Cardiac fibroblast (primary cell): Measurements from ENCODE around the gene LRPAP1.
"Not testable (repeated sequence)": the region's sequence is repeated elsewhere in the genome, so short reads cannot be mapped to it uniquely, and the experiment has no call there.

Experiments used
- DNase-seq, 2 donors: peaks; one replicate each; pipeline versions ENCODE4 v3.0.0 to v3.0.0-alpha.2; 2010; ENCODE audit warnings: low read depth in 2 of 2
- H3K4me3 ChIP-seq, 2 donors: replicated peaks in 1 of 2; 1 replicate in 1 of 2; 2 replicates in 1 of 2; pipeline ENCODE4 v1.5.1; 2011; ENCODE audit warnings: low read depth in 2 of 2, low read length in 2 of 2, mild to moderate bottlenecking in 2 of 2, moderate library complexity in 1 of 2
- CTCF ChIP-seq: IDR thresholded peaks from one replicate; pipeline ENCODE4 v1.5.1; 2011; ENCODE audit warnings: low read depth, mild to moderate bottlenecking, low read length, inconsistent platforms

Gene LRPAP1

DNA sequence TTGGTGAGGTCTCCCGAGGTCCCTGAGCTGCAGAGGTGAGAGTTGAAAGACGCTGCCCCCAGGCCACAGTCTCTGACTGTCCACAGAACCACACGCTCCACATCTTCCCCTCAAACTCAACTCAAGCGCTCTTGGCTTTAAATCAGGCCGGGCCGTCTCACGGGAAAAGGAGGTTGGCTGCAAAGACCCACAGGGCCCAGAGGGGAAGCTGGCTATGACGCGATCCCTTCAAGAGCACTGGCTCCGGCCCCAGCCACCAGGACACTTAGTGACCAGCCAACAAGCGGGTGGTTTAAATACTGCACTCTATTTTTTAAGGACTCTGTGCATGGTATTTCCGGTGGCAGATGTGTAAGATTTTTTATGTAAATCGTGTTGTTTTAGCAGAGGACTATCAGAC, 19.9 kb downstream of the LRPAP1 start:
- no peak for TF ChIP-seq CTCF
- no peak overlapping the region for H3K4me3 ChIP-seq

DNA sequence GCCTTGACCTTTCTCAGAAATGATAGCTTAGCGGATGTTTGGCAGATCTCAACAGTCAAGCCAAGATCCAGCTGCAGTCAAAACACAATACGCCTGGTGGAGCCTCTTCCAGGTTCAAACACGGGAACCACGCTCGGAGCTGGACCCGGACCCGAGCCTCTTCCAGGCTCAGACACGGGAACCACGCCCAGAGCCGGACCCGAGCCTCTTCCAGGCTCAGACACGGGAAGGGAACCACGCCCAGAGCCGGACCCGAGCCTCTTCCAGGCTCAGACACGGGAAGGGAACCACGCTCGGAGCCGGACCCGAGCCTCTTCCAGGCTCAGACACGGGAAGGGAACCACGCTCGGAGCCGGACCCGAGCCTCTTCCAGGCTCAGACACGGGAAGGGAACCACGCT, 20.6 kb downstream of the LRPAP1 start:
- H3K4me3 ChIP-seq, DNase-seq: not testable (repeated sequence)

More for the DNA sequence above, 19.9 kb downstream of the LRPAP1 start:
- DNase-seq, result no peak

- no peak overlapping the region for H3K4me3 ChIP-seq
- DNase-seq, result no peak
- TF ChIP-seq CTCF, result no peak
Observed at GRCh38 chr4:3511187-3511586, 21.0 kb downstream of the LRPAP1 start.

GRCh38 chr4:3510481-3510880, 21.7 kb downstream of the LRPAP1 start:
- H3K4me3 ChIP-seq, result no peak overlapping the region
- TF ChIP-seq CTCF, result no peak
- no peak for DNase-seq

DNA sequence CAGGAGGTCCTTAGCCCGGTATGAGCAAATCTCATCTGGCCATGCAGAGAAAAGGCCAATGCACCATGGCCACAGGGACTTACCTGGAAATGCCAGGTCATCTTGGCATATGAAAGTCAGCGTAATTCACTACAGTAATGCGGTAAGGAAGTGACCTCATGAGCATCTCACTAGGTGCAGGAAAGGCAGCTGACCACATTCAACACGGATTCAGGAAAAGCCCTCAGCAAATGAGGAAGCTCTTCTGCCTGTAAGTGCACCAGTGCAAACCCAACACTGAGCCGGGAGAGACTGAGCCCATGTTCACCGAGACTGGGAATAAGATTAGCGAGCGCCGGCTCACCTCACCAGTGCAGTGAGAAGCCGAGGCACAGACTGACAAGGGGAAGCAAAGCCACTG, 23.7 kb downstream of the LRPAP1 start:
- no peak overlapping the region for H3K4me3 ChIP-seq
- DNase-seq, result no peak
- TF ChIP-seq CTCF, result no peak

- no peak for DNase-seq
- H3K4me3 ChIP-seq, result no peak overlapping the region
Observed at GRCh38 chr4:3505231-3505630, 27.0 kb downstream of the LRPAP1 start.

More at GRCh38 chr4:3505231-3505630, 27.0 kb downstream of the LRPAP1 start:
- TF ChIP-seq CTCF, result no peak
